Stimulated activated CD4-positive, alpha-beta T cell treated with anti-CD3 and anti-CD28 coated beads, Interleukin-15, amount 100 ng/mL, for 48 hours (primary cell): Measurements from ENCODE around the gene OR8B12.

Source experiments
- DNase-seq, 2 donors: peaks; one replicate each; pipeline ENCODE4 v3.0.0-alpha.2; 2020; ENCODE audit warnings: low read depth in 2 of 2

Gene OR8B12

GRCh38 chr11:124543554-124543953 is at the start of gene OR8B12:
TSS of gene OR8B12 (minus strand) at chr11:124543654. CDS start at chr11:124543654, 0 bp downstream.
- no peak for DNase-seq

GRCh38 chr11:124592627-124593026 is 49.2 kb upstream of the OR8B12 start:
- DNase-seq: no peak

- DNase-seq: no peak
Observed at GRCh38 chr11:124591430-124591829, 48.0 kb upstream of the OR8B12 start.

GRCh38 chr11:124586238-124586860 is 42.9 kb upstream of the OR8B12 start:
- DNase-seq: peak in 1 of 2 donors; percentile 19

- DNase-seq: no peak
Observed at GRCh38 chr11:124584681-124585372, 41.4 kb upstream of the OR8B12 start.

- no peak for DNase-seq
Observed at GRCh38 chr11:124583781-124584180, 40.3 kb upstream of the OR8B12 start.

GRCh38 chr11:124582565-124582964 is 39.1 kb upstream of the OR8B12 start:
- no peak for DNase-seq

GRCh38 chr11:124581817-124582216 is 38.4 kb upstream of the OR8B12 start:
- no peak for DNase-seq

- no peak for DNase-seq
Observed at GRCh38 chr11:124578761-124579160, 35.3 kb upstream of the OR8B12 start.

GRCh38 chr11:124577716-124578427 is 34.4 kb upstream of the OR8B12 start:
- DNase-seq: no peak

- DNase-seq: no peak
Observed at GRCh38 chr11:124570160-124570559, 26.7 kb upstream of the OR8B12 start.

GRCh38 chr11:124569697-124570096 is 26.2 kb upstream of the OR8B12 start, which contains the start of gene OR8A1:
TSS of gene OR8A1 (plus strand) at chr11:124569997. CDS start at chr11:124570120, 123 bp downstream.
- no peak for DNase-seq

GRCh38 chr11:124556828-124557227 is 13.4 kb upstream of the OR8B12 start:
- no peak for DNase-seq

GRCh38 chr11:124551987-124552386 is 8.5 kb upstream of the OR8B12 start:
- no peak for DNase-seq

- DNase-seq: no peak
Observed at GRCh38 chr11:124551189-124551588, 7.7 kb upstream of the OR8B12 start.

- DNase-seq: no peak
Observed at GRCh38 chr11:124543145-124543544, 309 bp downstream of the OR8B12 start.

GRCh38 chr11:124541204-124541603 is 2.2 kb downstream of the OR8B12 start:
- no peak for DNase-seq

GRCh38 chr11:124538019-124538418 is 5.4 kb downstream of the OR8B12 start:
- no peak for DNase-seq

GRCh38 chr11:124536520-124536919 is 6.9 kb downstream of the OR8B12 start:
- no peak for DNase-seq

GRCh38 chr11:124535552-124536232 is 7.8 kb downstream of the OR8B12 start:
- DNase-seq: no peak

GRCh38 chr11:124534051-124534450 is 9.4 kb downstream of the OR8B12 start:
- no peak for DNase-seq

GRCh38 chr11:124533626-124534025 is 9.8 kb downstream of the OR8B12 start:
- DNase-seq: no peak
